ES-I3 (cell line): Measurements from ENCODE around the gene PCDHA6.
"Not testable (repeated sequence)": the region's sequence is repeated elsewhere in the genome, so short reads cannot be mapped to it uniquely, and the experiment has no call there.

Source experiments
- H3K36me3 ChIP-seq: 2 replicates; pipeline ENCODE4 v1.6.1; 2013; ENCODE audit warnings: mild to moderate bottlenecking, low read length, control low read depth, moderate library complexity; ENCODE audit not compliant: insufficient read depth
- H3K4me1 ChIP-seq: 2 replicates; pipeline ENCODE4 v1.6.1; 2013; ENCODE audit warnings: mild to moderate bottlenecking, control low read depth, low read length; ENCODE audit not compliant: insufficient read depth
- H3K9ac ChIP-seq: 2 replicates; pipeline ENCODE4 v1.6.1; 2013; ENCODE audit warnings: low read depth, mild to moderate bottlenecking, low read length, moderate library complexity
- H3K9me3 ChIP-seq: 2 replicates; pipeline ENCODE4 v1.6.1; 2013; ENCODE audit warnings: mild to moderate bottlenecking, low read length, moderate library complexity; ENCODE audit not compliant: control insufficient read depth, insufficient read depth

PCDHA6 gene, protein sequence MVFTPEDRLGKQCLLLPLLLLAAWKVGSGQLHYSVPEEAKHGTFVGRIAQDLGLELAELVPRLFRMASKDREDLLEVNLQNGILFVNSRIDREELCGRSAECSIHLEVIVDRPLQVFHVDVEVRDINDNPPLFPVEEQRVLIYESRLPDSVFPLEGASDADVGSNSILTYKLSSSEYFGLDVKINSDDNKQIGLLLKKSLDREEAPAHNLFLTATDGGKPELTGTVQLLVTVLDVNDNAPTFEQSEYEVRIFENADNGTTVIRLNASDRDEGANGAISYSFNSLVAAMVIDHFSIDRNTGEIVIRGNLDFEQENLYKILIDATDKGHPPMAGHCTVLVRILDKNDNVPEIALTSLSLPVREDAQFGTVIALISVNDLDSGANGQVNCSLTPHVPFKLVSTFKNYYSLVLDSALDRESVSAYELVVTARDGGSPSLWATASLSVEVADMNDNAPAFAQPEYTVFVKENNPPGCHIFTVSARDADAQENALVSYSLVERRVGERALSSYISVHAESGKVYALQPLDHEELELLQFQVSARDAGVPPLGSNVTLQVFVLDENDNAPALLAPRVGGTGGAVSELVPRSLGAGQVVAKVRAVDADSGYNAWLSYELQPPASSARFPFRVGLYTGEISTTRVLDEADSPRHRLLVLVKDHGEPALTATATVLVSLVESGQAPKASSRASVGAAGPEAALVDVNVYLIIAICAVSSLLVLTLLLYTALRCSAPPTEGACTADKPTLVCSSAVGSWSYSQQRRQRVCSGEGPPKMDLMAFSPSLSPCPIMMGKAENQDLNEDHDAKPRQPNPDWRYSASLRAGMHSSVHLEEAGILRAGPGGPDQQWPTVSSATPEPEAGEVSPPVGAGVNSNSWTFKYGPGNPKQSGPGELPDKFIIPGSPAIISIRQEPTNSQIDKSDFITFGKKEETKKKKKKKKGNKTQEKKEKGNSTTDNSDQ

DNA sequence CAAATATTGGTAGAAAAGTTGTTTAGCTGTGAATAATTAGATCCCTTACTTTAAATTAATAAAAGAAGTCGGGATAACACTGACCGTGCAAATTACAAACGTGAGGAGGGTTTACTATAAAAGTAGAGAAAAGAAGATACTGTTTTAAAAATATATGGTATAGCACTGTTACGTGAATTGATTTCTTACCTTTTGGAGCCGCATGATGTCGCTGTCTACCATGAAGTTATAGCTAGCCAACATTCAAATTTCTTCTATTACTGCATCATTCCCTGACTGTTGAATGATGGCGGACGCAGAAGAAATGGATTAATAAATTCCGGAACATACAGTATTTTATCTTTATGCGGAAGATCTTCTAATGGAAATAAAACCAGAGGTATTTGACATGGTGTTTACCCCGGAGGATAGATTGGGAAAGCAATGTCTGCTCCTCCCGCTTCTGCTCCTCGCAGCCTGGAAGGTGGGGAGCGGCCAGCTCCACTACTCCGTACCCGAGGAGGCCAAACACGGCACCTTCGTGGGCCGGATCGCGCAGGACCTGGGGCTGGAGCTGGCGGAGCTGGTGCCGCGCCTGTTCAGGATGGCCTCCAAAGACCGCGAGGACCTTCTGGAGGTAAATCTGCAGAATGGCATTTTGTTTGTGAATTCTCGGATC, at the start of gene PCDHA6:
PCDHA6 (plus strand) TSS at position 257 of the 658 bp plus-strand sequence; CDS start at position 389, 132 bp downstream.
- Histone ChIP-seq H3K9me3 (no peaks in the 10 kb centered on the region), H3K9ac (peak within 1 kb of the TSS; percentile 48), H3K36me3 (no peaks in the 10 kb centered on the region), H3K4me1 (no peaks in the 10 kb centered on the region)

DNA sequence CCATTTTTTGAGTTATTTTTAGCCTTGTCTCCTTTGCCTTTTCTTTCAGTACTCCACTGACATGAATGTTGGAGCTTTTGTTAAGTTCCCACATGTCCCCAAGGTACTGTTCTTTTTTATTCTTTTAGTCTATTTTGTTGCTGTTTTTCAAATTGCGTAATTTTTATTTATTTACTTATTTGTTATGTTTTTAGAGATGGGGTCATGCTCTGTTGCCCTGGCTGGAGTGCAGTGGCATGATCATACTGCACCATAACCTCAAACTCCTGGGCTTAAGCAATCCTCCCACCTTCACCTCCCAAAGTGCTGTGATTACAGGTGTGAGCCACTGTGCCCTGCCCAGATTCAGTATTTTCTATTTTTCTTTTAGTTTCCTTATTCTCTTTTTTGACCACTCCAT, 47.2 kb upstream of the PCDHA6 start:
- Histone ChIP-seq H3K4me1 (no peaks in the 10 kb centered on the region), H3K9ac (no peak overlapping the region), H3K36me3 (no peaks in the 10 kb centered on the region), H3K9me3 (peaks cover 8% of the 10 kb centered on the region; the same call in 1 of the 2 replicates)

DNA sequence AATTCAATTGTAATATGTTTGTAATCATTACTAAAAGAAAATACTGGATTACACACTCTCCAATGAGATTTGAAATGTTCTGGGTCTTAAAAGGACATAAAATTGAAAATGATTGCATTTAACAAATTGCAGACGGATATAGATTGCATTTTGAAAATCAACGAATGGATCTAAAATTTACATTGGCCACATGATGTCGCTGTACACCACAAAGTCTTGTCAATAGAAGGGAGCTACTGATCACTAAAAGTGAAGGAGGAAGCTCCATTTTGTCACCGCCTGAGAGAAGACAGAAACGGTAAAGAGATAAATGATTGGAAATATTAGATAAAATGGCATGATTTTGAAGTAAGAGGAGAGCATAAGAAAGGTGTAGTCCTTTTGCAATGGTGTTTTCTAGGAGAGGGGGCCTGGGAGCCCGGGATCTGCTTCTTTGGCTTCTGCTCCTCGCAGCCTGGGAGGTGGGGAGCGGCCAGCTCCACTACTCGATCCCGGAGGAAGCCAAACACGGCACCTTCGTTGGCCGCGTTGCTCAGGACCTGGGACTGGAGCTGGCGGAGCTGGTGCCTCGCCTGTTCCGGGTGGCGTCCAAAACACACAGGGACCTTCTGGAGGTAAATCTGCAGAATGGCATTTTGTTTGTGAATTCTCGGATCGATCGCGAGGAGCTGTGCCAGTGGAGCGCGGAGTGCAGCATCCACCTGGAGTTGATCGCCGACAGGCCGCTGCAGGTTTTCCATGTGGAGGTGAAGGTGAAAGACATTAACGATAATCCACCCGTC, 41.7 kb upstream of the PCDHA6 start, which contains the start of gene PCDHA1:
PCDHA1 (plus strand) TSS at position 236 of the 782 bp plus-strand sequence.
- Histone ChIP-seq H3K9ac (no peak within 1 kb of the TSS), H3K9me3 (peaks cover 9% of the 10 kb centered on the region), H3K36me3 (no peaks in the 10 kb centered on the region), H3K4me1 (no peaks in the 10 kb centered on the region)

DNA sequence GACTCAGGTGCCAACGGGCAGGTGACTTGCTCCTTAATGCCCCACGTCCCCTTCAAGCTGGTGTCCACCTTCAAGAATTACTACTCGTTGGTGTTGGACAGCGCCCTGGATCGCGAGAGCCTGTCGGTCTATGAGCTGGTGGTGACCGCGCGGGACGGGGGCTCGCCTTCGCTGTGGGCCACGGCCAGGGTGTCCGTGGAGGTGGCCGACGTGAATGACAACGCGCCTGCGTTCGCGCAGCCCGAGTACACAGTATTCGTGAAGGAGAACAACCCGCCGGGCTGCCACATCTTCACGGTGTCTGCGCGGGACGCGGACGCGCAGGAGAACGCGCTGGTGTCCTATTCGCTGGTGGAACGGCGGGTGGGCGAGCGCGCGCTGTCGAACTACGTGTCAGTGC, 40.3 kb upstream of the PCDHA6 start:
- H3K9me3 ChIP-seq, H3K36me3 ChIP-seq, H3K4me1 ChIP-seq, H3K9ac ChIP-seq: not testable (repeated sequence)

DNA sequence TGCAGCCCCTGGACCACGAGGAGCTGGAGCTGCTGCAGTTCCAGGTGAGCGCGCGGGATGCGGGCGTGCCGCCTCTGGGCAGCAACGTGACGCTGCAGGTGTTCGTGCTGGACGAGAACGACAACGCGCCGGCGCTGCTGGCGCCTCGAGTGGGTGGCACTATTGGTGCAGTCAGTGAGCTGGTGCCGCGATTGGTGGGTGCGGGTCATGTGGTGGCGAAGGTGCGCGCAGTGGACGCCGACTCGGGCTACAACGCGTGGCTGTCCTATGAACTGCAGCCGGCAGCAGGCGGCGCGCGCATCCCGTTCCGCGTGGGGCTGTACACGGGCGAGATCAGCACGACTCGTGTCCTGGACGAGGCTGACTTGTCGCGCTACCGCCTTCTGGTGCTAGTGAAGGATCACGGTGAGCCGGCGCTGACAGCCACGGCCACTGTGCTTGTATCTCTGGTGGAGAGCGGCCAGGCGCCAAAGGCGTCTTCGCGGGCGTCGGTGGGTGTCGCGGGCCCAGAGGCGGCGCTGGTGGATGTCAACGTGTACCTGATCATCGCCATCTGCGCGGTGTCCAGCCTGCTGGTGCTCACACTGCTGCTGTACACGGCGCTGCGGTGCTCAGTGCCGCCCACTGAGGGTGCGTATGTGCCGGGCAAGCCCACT, 39.8 kb upstream of the PCDHA6 start:
- not testable (repeated sequence) for H3K36me3 ChIP-seq, H3K9me3 ChIP-seq

DNA sequence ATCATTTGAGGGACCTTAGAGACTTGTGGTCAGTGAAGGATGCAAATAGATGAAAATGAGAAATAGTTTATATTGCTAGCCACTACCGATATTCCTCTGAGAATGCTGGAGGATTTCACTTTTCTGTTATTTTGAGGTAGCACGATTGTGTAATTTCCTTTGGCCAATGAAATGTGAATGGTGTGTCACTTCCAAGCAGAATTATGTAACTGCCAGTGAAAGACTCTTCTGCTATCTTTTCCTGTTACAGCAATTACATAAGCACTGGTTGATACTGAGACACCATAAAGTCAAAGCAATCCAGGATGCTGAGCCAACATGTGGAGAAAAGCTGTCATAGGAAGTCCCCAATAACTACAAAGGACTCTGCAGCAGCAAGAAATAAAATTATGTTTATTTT, 36.7 kb upstream of the PCDHA6 start:
- no peaks in the 10 kb centered on the region for H3K4me1 ChIP-seq
- H3K9me3 ChIP-seq = peaks cover 4% of the 10 kb centered on the region; the same call in 1 of the 2 replicates
- H3K9ac ChIP-seq = no peak overlapping the region
- no peaks in the 10 kb centered on the region for H3K36me3 ChIP-seq

More for the DNA sequence above, 39.8 kb upstream of the PCDHA6 start:
- not testable (repeated sequence) for H3K4me1 ChIP-seq, H3K9ac ChIP-seq

DNA sequence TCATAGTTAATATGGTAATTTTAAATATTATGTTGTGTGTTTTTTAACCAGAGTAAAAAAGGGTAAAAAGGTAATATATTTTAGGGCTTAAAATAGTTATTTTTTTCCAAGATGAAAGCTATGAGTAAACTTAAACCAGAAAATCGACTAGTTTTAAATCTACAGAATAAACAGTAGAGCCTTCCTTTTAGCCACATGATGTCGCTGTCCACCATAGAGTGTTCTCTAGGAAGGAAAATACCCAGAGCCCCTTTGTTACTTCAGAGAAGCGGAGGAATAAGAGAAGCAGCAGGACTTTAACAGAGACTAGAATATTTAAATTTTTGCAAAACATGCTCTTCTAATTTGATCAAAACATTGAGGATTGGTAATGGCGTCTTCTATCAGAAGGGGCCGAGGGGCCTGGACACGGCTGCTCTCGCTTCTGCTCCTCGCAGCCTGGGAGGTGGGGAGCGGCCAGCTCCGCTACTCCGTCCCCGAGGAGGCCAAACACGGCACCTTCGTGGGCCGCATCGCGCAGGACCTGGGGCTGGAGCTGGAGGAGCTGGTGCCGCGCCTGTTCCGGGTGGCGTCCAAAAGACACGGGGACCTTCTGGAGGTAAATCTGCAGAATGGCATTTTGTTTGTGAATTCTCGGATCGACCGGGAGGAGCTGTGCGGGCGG, 33.0 kb upstream of the PCDHA6 start, which contains the start of gene PCDHA2:
PCDHA2 (plus strand) TSS at position 258 of the 664 bp plus-strand sequence.
- Histone ChIP-seq H3K9ac (peak within 1 kb of the TSS; percentile 57; the same call in 1 of the 2 replicates), H3K4me1 (no peaks in the 10 kb centered on the region), H3K36me3 (no peaks in the 10 kb centered on the region), H3K9me3 (no peaks in the 10 kb centered on the region)

DNA sequence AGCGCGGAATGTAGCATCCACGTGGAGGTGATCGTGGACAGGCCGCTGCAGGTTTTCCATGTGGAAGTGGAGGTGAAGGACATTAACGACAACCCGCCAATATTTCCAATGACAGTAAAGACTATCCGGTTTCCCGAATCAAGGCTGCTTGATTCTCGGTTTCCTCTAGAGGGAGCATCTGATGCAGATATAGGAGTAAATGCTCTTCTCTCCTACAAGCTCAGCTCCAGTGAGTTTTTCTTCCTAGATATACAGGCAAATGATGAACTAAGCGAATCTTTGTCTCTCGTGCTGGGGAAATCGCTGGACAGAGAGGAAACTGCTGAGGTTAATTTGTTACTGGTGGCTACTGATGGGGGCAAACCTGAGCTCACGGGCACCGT, 32.5 kb upstream of the PCDHA6 start:
- no peaks in the 10 kb centered on the region for H3K9me3 ChIP-seq

DNA sequence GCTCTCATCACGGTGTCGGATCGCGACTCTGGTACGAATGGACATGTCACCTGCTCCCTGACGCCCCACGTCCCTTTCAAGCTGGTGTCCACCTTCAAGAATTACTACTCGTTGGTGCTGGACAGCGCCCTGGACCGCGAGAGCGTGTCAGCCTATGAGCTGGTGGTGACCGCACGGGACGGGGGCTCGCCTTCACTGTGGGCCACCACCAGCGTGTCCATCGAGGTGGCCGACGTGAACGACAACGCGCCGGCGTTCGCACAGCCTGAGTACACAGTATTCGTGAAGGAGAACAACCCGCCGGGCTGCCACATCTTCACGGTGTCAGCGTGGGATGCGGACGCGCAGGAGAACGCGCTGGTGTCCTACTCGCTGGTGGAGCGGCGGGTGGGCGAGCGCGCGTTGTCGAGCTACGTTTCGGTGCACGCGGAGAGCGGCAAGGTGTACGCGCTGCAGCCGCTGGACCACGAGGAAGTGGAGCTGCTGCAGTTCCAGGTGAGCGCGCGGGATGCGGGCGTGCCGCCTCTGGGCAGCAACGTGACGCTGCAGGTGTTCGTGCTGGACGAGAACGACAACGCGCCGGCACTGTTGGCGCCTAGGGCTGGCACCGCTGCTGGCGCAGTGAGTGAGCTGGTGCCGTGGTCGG, 31.6 kb upstream of the PCDHA6 start:
- H3K9me3 ChIP-seq, H3K36me3 ChIP-seq, H3K9ac ChIP-seq, H3K4me1 ChIP-seq: not testable (repeated sequence)

More for the DNA sequence above, 32.5 kb upstream of the PCDHA6 start:
- H3K4me1 ChIP-seq = no peaks in the 10 kb centered on the region
- no peaks in the 10 kb centered on the region for H3K36me3 ChIP-seq
- H3K9ac ChIP-seq = peak overlapping the region; percentile 57; the same call in 1 of the 2 replicates

DNA sequence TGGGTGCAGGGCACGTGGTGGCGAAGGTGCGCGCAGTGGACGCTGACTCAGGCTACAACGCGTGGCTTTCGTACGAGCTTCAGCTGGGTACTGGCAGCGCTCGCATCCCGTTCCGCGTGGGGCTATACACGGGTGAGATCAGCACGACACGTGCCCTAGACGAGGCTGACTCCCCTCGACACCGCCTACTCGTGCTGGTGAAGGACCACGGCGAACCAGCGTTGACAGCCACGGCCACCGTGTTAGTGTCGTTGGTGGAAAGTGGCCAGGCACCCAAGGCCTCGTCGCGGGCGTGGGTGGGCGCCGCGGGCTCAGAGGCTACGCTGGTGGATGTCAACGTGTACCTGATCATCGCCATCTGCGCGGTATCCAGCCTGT, 31.1 kb upstream of the PCDHA6 start:
- H3K36me3 ChIP-seq = no peaks in the 10 kb centered on the region
- no peaks in the 10 kb centered on the region for H3K4me1 ChIP-seq
- peaks cover under 1% of the 10 kb centered on the region; the same call in 1 of the 2 replicates for H3K9me3 ChIP-seq
- no peak overlapping the region for H3K9ac ChIP-seq

DNA sequence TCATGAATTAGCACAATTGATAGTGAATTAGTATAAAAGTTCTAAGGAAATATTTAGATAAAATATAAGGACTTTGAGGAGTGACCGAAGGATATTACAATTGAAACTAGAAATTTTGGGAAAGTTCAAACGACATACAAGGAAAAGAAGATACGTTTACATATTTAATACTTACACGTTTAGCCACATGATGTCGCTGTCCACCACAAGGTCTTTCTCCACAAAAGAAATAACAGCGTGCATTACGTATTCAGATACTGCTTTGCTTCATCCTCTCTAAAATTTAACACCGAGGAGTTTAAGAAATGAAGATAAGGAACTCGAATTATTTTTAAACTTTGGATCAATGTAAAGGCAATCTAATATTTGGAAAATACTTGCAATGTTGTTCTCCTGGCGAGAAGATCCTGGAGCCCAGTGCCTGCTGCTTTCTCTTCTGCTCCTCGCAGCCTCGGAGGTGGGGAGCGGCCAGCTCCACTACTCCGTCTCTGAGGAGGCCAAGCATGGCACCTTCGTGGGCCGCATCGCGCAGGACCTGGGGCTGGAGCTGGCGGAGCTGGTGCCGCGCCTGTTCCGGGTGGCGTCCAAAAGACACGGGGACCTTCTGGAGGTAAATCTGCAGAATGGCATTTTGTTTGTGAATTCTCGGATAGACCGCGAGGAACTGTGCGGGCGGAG, 26.8 kb upstream of the PCDHA6 start, which contains the start of gene PCDHA3:
PCDHA3 (plus strand) TSS at position 242 of the 678 bp plus-strand sequence.
- peaks cover 5% of the 10 kb centered on the region; the same call in 1 of the 2 replicates for H3K9me3 ChIP-seq
- H3K4me1 ChIP-seq = no peaks in the 10 kb centered on the region
- no peaks in the 10 kb centered on the region for H3K36me3 ChIP-seq
- H3K9ac ChIP-seq = no peak within 1 kb of the TSS

DNA sequence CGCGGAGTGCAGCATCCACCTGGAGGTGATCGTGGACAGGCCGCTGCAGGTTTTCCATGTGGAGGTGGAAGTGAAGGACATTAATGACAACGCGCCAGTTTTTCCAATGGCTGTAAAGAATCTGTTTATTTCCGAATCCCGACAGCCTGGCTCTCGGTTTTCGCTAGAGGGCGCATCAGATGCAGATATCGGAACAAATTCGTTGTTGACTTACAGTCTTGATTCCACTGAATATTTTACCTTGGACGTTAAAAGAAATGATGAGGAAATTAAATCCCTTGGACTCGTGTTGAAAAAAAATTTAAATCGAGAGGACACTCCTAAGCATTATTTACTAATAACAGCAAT, 26.3 kb upstream of the PCDHA6 start:
- peaks cover 5% of the 10 kb centered on the region; the same call in 1 of the 2 replicates for H3K9me3 ChIP-seq

More for the DNA sequence above, 26.3 kb upstream of the PCDHA6 start:
- Histone ChIP-seq H3K4me1 (no peaks in the 10 kb centered on the region), H3K36me3 (no peaks in the 10 kb centered on the region), H3K9ac (no peak overlapping the region)
